Activated CD8-positive, alpha-beta memory T cell treated with anti-CD3 and anti-CD28 coated beads, Interleukin-2, amount 10 ng/mL, durations not matched to agents 7 days and 5 days (primary cell): ENCODE results near the gene CLDN3. TPM values are rescaled to one million over a fixed set of nuclear protein-coding genes. Genes with fewer than 3 reads are reported as not detected.

Experiments
- ATAC-seq: fragments of 150-1000 bp; cut with Tn5 transposase; one replicate; pipeline ENCODE4 v1.10.0; 2021; ENCODE audit warnings: moderate library complexity
- CTCF ChIA-PET: fragments of 350-600 bp; sonication (Branson Sonifier 250); formaldehyde crosslinking; loops from one replicate; lab custom pipeline; 2021; ENCODE audit warnings: antibody characterized with exemption; lab: Charles Lee
- DNase-seq: peaks from one replicate; pipeline ENCODE4 v3.0.0-alpha.2; 2020
- H3K27ac Mint-ChIP-seq: one replicate; pipeline ENCODE4 v1.8.0; 2021; ENCODE audit warnings: mild to moderate bottlenecking, mixed read lengths
- H3K27me3 Mint-ChIP-seq: one replicate; pipeline ENCODE4 v1.8.0; 2021; ENCODE audit warnings: mixed read lengths
- H3K36me3 Mint-ChIP-seq: one replicate; pipeline ENCODE4 v1.8.0; 2021; ENCODE audit warnings: mild to moderate bottlenecking, mixed read lengths
- H3K4me1 Mint-ChIP-seq: one replicate; pipeline ENCODE4 v1.8.0; 2021; ENCODE audit warnings: mixed read lengths
- H3K4me3 Mint-ChIP-seq: one replicate; pipeline ENCODE4 v1.8.0; 2021; ENCODE audit warnings: mild to moderate bottlenecking, moderate library complexity, mixed read lengths
- H3K9me3 Mint-ChIP-seq: one replicate; pipeline ENCODE4 v1.8.0; 2022; ENCODE audit warnings: low read depth, mixed read lengths
- total RNA-seq, 2 experiments: library from RNA; stranded (reverse); gene quantifications; one replicate each; pipeline ENCODE4 v1.2.3, GENCODE V29; 2021

The CLDN3 gene
- total RNA-seq, 2 experiments from 2014 or later, result not detected

GRCh38 chr7:73738220-73738611 lies 31.9 kb downstream of the CLDN3 start:
- peaks cover 2% of the 10 kb centered on the region for H3K36me3 Mint-ChIP-seq
- no peaks in the 10 kb centered on the region for H3K27me3 Mint-ChIP-seq
- DNase-seq (peak; percentile 73), ATAC-seq (peak; percentile 29)
- peak overlapping the region; percentile 84 for H3K4me3 Mint-ChIP-seq
- peak overlapping the region; percentile 95 for H3K27ac Mint-ChIP-seq
- CTCF ChIA-PET, result interaction anchor here (0.6 to 8.9 kb wide), 9 partner anchors 9 to 259 kb away, joined by 3 to 147 read pairs (median 5); partner anchors contain the start of genes METTL27 and STX1A
- H3K9me3 Mint-ChIP-seq, result no peaks in the 10 kb centered on the region
- H3K4me1 Mint-ChIP-seq, result peaks cover 21% of the 10 kb centered on the region

- Mint-ChIP-seq H3K27me3 (no peaks in the 10 kb centered on the region), H3K4me1 (peaks cover 21% of the 10 kb centered on the region), H3K36me3 (peaks cover 2% of the 10 kb centered on the region), H3K9me3 (no peaks in the 10 kb centered on the region), H3K4me3 (peak overlapping the region; percentile 84), H3K27ac (peak overlapping the region; percentile 95)
- DNase-seq (no peak), ATAC-seq (no peak)
- CTCF ChIA-PET, result interaction anchor here (0.6 to 8.9 kb wide), 6 partner anchors 9 to 259 kb away, joined by 3 to 147 read pairs (median 4); partner anchors contain the start of genes METTL27 and STX1A
Measured at GRCh38 chr7:73737491-73738219, 32.4 kb downstream of the CLDN3 start.

- Mint-ChIP-seq H3K4me3 (no peak overlapping the region), H3K27ac (no peak overlapping the region), H3K9me3 (no peaks in the 10 kb centered on the region)
Measured at GRCh38 chr7:73736885-73737284, 33.2 kb downstream of the CLDN3 start.

GRCh38 chr7:73735528-73735905 lies 34.6 kb downstream of the CLDN3 start:
- CTCF ChIA-PET, result interaction anchor here (0.9 to 8.9 kb wide), 17 partner anchors 12 to 214 kb away, joined by 3 to 147 read pairs (median 5); partner anchors contain the start of genes BAZ1B, BCL7B, METTL27 and TBL2
- H3K27ac Mint-ChIP-seq, result no peak overlapping the region
- no peak for ATAC-seq
- H3K27me3 Mint-ChIP-seq, result peaks cover under 1% of the 10 kb centered on the region
- DNase-seq, result no peak
- peaks cover 21% of the 10 kb centered on the region for H3K4me1 Mint-ChIP-seq
- H3K36me3 Mint-ChIP-seq, result peaks cover 2% of the 10 kb centered on the region
- H3K4me3 Mint-ChIP-seq, result no peak overlapping the region
- H3K9me3 Mint-ChIP-seq, result no peaks in the 10 kb centered on the region

More at GRCh38 chr7:73736885-73737284, 33.2 kb downstream of the CLDN3 start:
- CTCF ChIA-PET, result interaction anchor here (6.2 to 8.9 kb wide), 2 partner anchors 13 to 130 kb away, joined by 42 to 147 read pairs; no protein-coding TSS in a partner anchor
- H3K36me3 Mint-ChIP-seq, result peaks cover 2% of the 10 kb centered on the region
- ATAC-seq (no peak), DNase-seq (no peak)
- peaks cover 21% of the 10 kb centered on the region for H3K4me1 Mint-ChIP-seq
- no peaks in the 10 kb centered on the region for H3K27me3 Mint-ChIP-seq

GRCh38 chr7:73734619-73735527 lies 35.2 kb downstream of the CLDN3 start:
- Mint-ChIP-seq H3K4me1 (peaks cover 23% of the 10 kb centered on the region), H3K27me3 (peaks cover 4% of the 10 kb centered on the region), H3K27ac (peak overlapping the region; percentile 78), H3K36me3 (peaks cover 2% of the 10 kb centered on the region), H3K4me3 (no peak overlapping the region), H3K9me3 (no peaks in the 10 kb centered on the region)
- peak; percentile 69 for ATAC-seq
- CTCF ChIA-PET, result interaction anchor here (0.6 to 8.9 kb wide), 38 partner anchors 10 to 907 kb away, joined by 3 to 147 read pairs (median 5); partner anchors contain the start of genes BAZ1B, BCL7B, METTL27 and STX1A
- DNase-seq, result peak; percentile 91

GRCh38 chr7:73732397-73732796 lies 37.7 kb downstream of the CLDN3 start:
- peaks cover 12% of the 10 kb centered on the region for H3K27me3 Mint-ChIP-seq
- no peak overlapping the region for H3K27ac Mint-ChIP-seq
- H3K9me3 Mint-ChIP-seq, result no peaks in the 10 kb centered on the region
- H3K4me1 Mint-ChIP-seq, result peaks cover 15% of the 10 kb centered on the region
- no peak overlapping the region for H3K4me3 Mint-ChIP-seq
- no peak for DNase-seq
- no peak for ATAC-seq
- H3K36me3 Mint-ChIP-seq, result peaks cover 2% of the 10 kb centered on the region
- CTCF ChIA-PET, result interaction anchor here (0.9 to 8.9 kb wide), 3 partner anchors 13 to 126 kb away, joined by 3 to 147 read pairs (median 3); partner anchors contain the start of gene STX1A

GRCh38 chr7:73730485-73730884 lies 39.6 kb downstream of the CLDN3 start:
- no peak for ATAC-seq
- CTCF ChIA-PET, result interaction anchor here (0.9 to 3.7 kb wide), 3 partner anchors 38 to 123 kb away, joined by 3 to 26 read pairs (median 3); no protein-coding TSS in a partner anchor
- H3K4me1 Mint-ChIP-seq, result peaks cover 11% of the 10 kb centered on the region
- H3K36me3 Mint-ChIP-seq, result no peaks in the 10 kb centered on the region
- H3K27me3 Mint-ChIP-seq, result peaks cover 12% of the 10 kb centered on the region
- no peaks in the 10 kb centered on the region for H3K9me3 Mint-ChIP-seq
- DNase-seq, result no peak
- H3K27ac Mint-ChIP-seq, result no peak overlapping the region
- H3K4me3 Mint-ChIP-seq, result no peak overlapping the region

- no peak for ATAC-seq
- Mint-ChIP-seq H3K27ac (no peak overlapping the region), H3K27me3 (peaks cover 16% of the 10 kb centered on the region), H3K4me1 (peaks cover 2% of the 10 kb centered on the region), H3K4me3 (no peak overlapping the region), H3K9me3 (no peaks in the 10 kb centered on the region), H3K36me3 (no peaks in the 10 kb centered on the region)
- CTCF ChIA-PET, result interaction anchor here (1.9 to 3.7 kb wide), 2 partner anchors 10 to 121 kb away, joined by 5 to 26 read pairs; partner anchors contain the start of gene ABHD11
- no peak for DNase-seq
Measured at GRCh38 chr7:73728551-73728950, 41.5 kb downstream of the CLDN3 start.

- peaks cover 16% of the 10 kb centered on the region for H3K27me3 Mint-ChIP-seq
- H3K9me3 Mint-ChIP-seq, result no peaks in the 10 kb centered on the region
- H3K27ac Mint-ChIP-seq, result no peak overlapping the region
- CTCF ChIA-PET, result interaction anchor here (1.9 to 3.7 kb wide), 2 partner anchors 11 to 121 kb away, joined by 5 to 26 read pairs; partner anchors contain the start of gene ABHD11
- H3K4me1 Mint-ChIP-seq, result peaks cover 2% of the 10 kb centered on the region
- H3K4me3 Mint-ChIP-seq, result no peak overlapping the region
- H3K36me3 Mint-ChIP-seq, result no peaks in the 10 kb centered on the region
- DNase-seq (no peak), ATAC-seq (no peak)
Measured at GRCh38 chr7:73727952-73728351, 42.1 kb downstream of the CLDN3 start.

GRCh38 chr7:73726083-73726466 lies 44.0 kb downstream of the CLDN3 start:
- CTCF ChIA-PET, result interaction anchor here (0.6 to 4.9 kb wide), 15 partner anchors 10 to 220 kb away, joined by 3 to 58 read pairs (median 5); partner anchors contain the start of gene ABHD11
- H3K36me3 Mint-ChIP-seq, result no peaks in the 10 kb centered on the region
- no peak overlapping the region for H3K27ac Mint-ChIP-seq
- peaks cover 2% of the 10 kb centered on the region for H3K4me1 Mint-ChIP-seq
- H3K9me3 Mint-ChIP-seq, result no peaks in the 10 kb centered on the region
- DNase-seq (no peak), ATAC-seq (peak; percentile 35)
- peaks cover 24% of the 10 kb centered on the region for H3K27me3 Mint-ChIP-seq
- H3K4me3 Mint-ChIP-seq, result no peak overlapping the region

GRCh38 chr7:73723813-73724212 lies 46.3 kb downstream of the CLDN3 start:
- no peak overlapping the region for H3K27ac Mint-ChIP-seq
- DNase-seq, result no peak
- H3K36me3 Mint-ChIP-seq, result no peaks in the 10 kb centered on the region
- no peak overlapping the region for H3K4me3 Mint-ChIP-seq
- CTCF ChIA-PET, result interaction anchor here (0.7 to 4.9 kb wide), 4 partner anchors 12 to 117 kb away, joined by 3 to 58 read pairs (median 23); partner anchors contain the start of gene ABHD11
- ATAC-seq, result no peak
- peaks cover 6% of the 10 kb centered on the region for H3K4me1 Mint-ChIP-seq
- peaks cover 29% of the 10 kb centered on the region for H3K27me3 Mint-ChIP-seq
- no peaks in the 10 kb centered on the region for H3K9me3 Mint-ChIP-seq

GRCh38 chr7:73722785-73723184 lies 47.3 kb downstream of the CLDN3 start:
- Mint-ChIP-seq H3K4me3 (no peak overlapping the region), H3K4me1 (peaks cover 15% of the 10 kb centered on the region), H3K27me3 (peaks cover 20% of the 10 kb centered on the region), H3K27ac (no peak overlapping the region), H3K9me3 (no peaks in the 10 kb centered on the region), H3K36me3 (no peaks in the 10 kb centered on the region)
- CTCF ChIA-PET, result interaction anchor here (1.0 to 4.9 kb wide), 3 partner anchors 13 to 116 kb away, joined by 4 to 58 read pairs (median 42); partner anchors contain the start of gene ABHD11
- DNase-seq (no peak), ATAC-seq (no peak)
